GM23248 (cell line): Measurements from ENCODE around the gene PLEKHA5. TPM values are rescaled to one million over a fixed set of nuclear protein-coding genes. Genes with fewer than 3 reads are reported as not detected.

Experiments used
- DNase-seq: peaks from one replicate; pipeline ENCODE4 v3.0.0-alpha.2; 2015
- H2AFZ ChIP-seq: fragments of 200-600 bp; sonication (generic); 2 replicates; pipeline ENCODE4 v1.6.1; 2016; ENCODE audit warnings: antibody characterized with exemption
- H3F3A ChIP-seq: fragments of 200-600 bp; sonication (generic); 2 replicates; pipeline ENCODE4 v1.6.1; 2016; ENCODE audit warnings: mild to moderate bottlenecking, antibody characterized with exemption, mixed run types; ENCODE audit not compliant: insufficient read depth
- H3K27ac ChIP-seq: fragments of 200-600 bp; sonication (generic); 2 replicates; pipeline ENCODE4 v1.5.1; 2016; ENCODE audit warnings: mild to moderate bottlenecking
- H3K27me3 ChIP-seq: fragments of 200-600 bp; sonication (generic); replicated peaks from 2 replicates; pipeline ENCODE4 v1.6.1; 2016; ENCODE audit warnings: mild to moderate bottlenecking; ENCODE audit not compliant: insufficient read depth
- H3K36me3 ChIP-seq: fragments of 200-600 bp; sonication (generic); 2 replicates; pipeline ENCODE4 v1.6.1; 2016; ENCODE audit warnings: low read depth, mild to moderate bottlenecking
- H3K4me1 ChIP-seq: fragments of 200-600 bp; sonication (generic); 2 replicates; pipeline ENCODE4 v1.6.1; 2016; ENCODE audit warnings: mild to moderate bottlenecking; ENCODE audit not compliant: insufficient read depth
- H3K4me2 ChIP-seq: fragments of 200-600 bp; sonication (generic); one replicate; pipeline ENCODE4 v1.6.1; 2016; ENCODE audit warnings: mild to moderate bottlenecking; ENCODE audit not compliant: unreplicated experiment
- H3K4me3 ChIP-seq: fragments of 200-600 bp; sonication (generic); 2 replicates; pipeline ENCODE4 v1.5.1; 2016; ENCODE audit warnings: mild to moderate bottlenecking
- H3K79me2 ChIP-seq: fragments of 200-600 bp; sonication (generic); 2 replicates; pipeline ENCODE4 v1.6.1; 2016; ENCODE audit warnings: mild to moderate bottlenecking; ENCODE audit not compliant: insufficient read depth
- H3K9ac ChIP-seq: fragments of 200-600 bp; sonication (generic); 2 replicates; pipeline ENCODE4 v1.6.1; 2016; ENCODE audit warnings: mild to moderate bottlenecking
- H3K9me2 ChIP-seq: fragments of 200-600 bp; sonication (generic); 2 replicates; pipeline ENCODE4 v1.6.1; 2016; ENCODE audit warnings: mixed run types, mild to moderate bottlenecking, moderate library complexity; ENCODE audit not compliant: insufficient read depth
- H3K9me3 ChIP-seq: fragments of 200-600 bp; sonication (generic); one replicate; pipeline ENCODE4 v1.6.1; 2017; ENCODE audit warnings: low read depth
- H4K20me1 ChIP-seq: fragments of 200-600 bp; sonication (generic); 2 replicates; pipeline ENCODE4 v1.6.0; 2016; ENCODE audit not compliant: insufficient read depth
- EZH2 ChIP-seq: fragments of 200-600 bp; sonication (generic); IDR thresholded peaks from 2 replicates; pipeline ENCODE4 v1.6.1; 2018; ENCODE audit warnings: antibody characterized with exemption, mild to moderate bottlenecking; ENCODE audit not compliant: insufficient read depth, poor library complexity, severe bottlenecking
- EZH2phosphoT487 ChIP-seq: fragments of 200-600 bp; sonication (generic); IDR thresholded peaks from 2 replicates; pipeline ENCODE4 v1.6.1; 2018; ENCODE audit warnings: antibody characterized with exemption, moderate library complexity, mild to moderate bottlenecking, low read depth; ENCODE audit not compliant: insufficient read depth
- WGBS, 2 experiments: methylation state at CpG; one replicate each; pipeline ENCODE4 v1.1.6; 2015 to 2017; ENCODE audit warnings: low lambda C conversion rate in 2 of 2, low coverage in 1 of 2; ENCODE audit errors: missing lambda C conversion rate in 2 of 2; 5-methylcytosine and 5-hydroxymethylcytosine counted together
- in situ Hi-C: fragments of 300-500 bp; cut with MboI; formaldehyde crosslinking; loops from 2 replicates; pipeline ENCODE4 v1.15.0; 2020
- polyA plus RNA-seq: library from polyadenylated mRNA; unstranded; fragments of >200 nt; fragmentation: Nextera tagmentation; extraction: Ambion mirVana; gene quantifications from 2 replicates; pipeline ENCODE4 v1.2.1, GENCODE V29; 2016
- total RNA-seq: library from RNA; depleted of rRNA; stranded (reverse); fragments of >200 nt; shearing (Covaris generic); gene quantifications from 2 replicates; pipeline ENCODE4 v1.2.3, GENCODE V29; 2014

PLEKHA5 gene
- total and polyA plus RNA-seq, 2 experiments from 2014 or later: 10.0 to 12.1 TPM

DNA sequence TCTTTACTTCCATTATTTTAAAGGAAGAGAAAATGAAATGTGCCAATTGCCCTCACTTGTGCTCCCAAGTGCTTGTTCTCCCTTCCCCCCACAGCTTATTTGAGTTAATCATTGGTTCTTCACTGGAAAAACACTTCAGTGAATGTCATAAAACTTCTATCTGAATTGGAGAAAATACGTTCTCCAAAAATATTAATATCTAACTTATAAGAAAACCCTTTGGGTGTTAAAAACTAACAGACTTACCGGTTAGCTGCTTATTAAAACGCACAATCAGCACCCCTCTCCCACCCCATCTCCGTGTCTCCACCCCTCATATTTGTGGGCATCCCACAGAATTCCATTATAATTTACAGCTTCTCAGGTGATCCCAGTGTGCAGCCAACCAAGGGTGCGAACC, 31.7 kb downstream of the PLEKHA5 start:
- no peak overlapping the region for H3K27ac ChIP-seq
- no peaks in the 10 kb centered on the region for H3K9me2 ChIP-seq
- no peaks in the 10 kb centered on the region for H3K27me3 ChIP-seq
- H3K4me1 ChIP-seq: peaks cover 12% of the 10 kb centered on the region; the same call in 1 of the 2 replicates
- TF ChIP-seq EZH2phosphoT487 (no peak), EZH2 (no peak)
- no peak overlapping the region for H3K4me2 ChIP-seq
- H4K20me1 ChIP-seq: no peaks in the 10 kb centered on the region
- 96 to 97% methylated on average over 5 of the region's 5 CpGs for WGBS, 2 experiments
- no peak for DNase-seq
- peaks cover 9% of the 10 kb centered on the region; the same call in 1 of the 2 replicates for H3F3A ChIP-seq
- H3K36me3 ChIP-seq: no peaks in the 10 kb centered on the region
- H3K9me3 ChIP-seq: no peaks in the 10 kb centered on the region
- H3K4me3 ChIP-seq: no peak overlapping the region
- H2AFZ ChIP-seq: no peak overlapping the region
- in situ Hi-C loops: no loop called here
- 0 out of 2 replicates have a peak, but pooled peaks cover 9% of the 10 kb centered on the region for H3K79me2 ChIP-seq
- H3K9ac ChIP-seq: no peak overlapping the region

DNA sequence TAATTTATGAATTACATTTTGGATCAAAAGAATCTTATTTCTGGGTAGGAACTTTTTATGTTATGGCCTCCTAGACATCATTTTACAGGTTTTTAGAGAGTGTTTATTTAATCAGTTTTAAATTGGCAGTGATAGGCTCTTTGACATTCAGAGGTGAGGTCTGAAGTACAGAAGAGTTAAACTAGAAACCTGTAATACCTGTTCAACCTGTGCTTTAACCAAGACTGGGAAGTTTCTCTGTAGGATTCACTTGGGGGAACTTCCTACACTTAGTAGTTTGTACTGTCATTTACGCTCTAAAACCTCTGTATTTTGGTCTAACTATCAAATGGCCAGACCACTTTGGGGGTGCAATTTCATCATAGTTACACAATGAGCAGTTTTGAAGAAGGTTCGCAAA, 35.9 kb downstream of the PLEKHA5 start:
- no peak for DNase-seq
- Histone ChIP-seq H3K79me2 (peaks cover 21% of the 10 kb centered on the region; the same call in 1 of the 2 replicates), H3F3A (no peaks in the 10 kb centered on the region), H2AFZ (no peak overlapping the region), H3K4me1 (no peaks in the 10 kb centered on the region), H3K4me3 (no peak overlapping the region), H3K27me3 (no peaks in the 10 kb centered on the region), H3K27ac (no peak overlapping the region), H3K9me3 (no peaks in the 10 kb centered on the region), H4K20me1 (no peaks in the 10 kb centered on the region), H3K36me3 (no peaks in the 10 kb centered on the region), H3K9me2 (no peaks in the 10 kb centered on the region), H3K4me2 (no peak overlapping the region), H3K9ac (no peak overlapping the region)
- 93 to 100% methylated on average over 2 of the region's 2 CpGs for WGBS, 2 experiments
- TF ChIP-seq EZH2 (no peak), EZH2phosphoT487 (no peak)
- in situ Hi-C loops: no loop called here

DNA sequence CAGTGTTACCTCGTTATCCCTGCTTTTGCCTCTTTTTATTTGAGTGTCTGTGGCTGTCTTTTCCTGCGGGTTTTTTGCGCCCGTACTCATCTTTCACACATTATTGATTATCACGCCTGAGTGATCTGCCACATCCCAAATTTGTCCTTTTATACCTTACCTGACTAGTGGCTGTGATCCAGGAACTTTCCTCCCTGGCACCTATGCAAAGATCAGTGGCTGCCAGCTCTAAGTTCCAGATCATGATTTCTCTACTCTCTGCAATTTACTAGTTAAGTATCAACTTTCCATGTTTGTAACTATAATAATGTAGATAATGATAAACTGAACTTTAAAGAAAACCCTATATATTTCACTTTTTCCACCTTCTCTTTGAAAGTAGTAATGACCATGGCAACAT, 36.9 kb downstream of the PLEKHA5 start:
- Histone ChIP-seq H3K9ac (no peak overlapping the region), H3K4me2 (no peak overlapping the region), H2AFZ (no peak overlapping the region), H3F3A (no peaks in the 10 kb centered on the region), H3K9me3 (no peaks in the 10 kb centered on the region), H3K27ac (no peak overlapping the region), H3K4me1 (no peaks in the 10 kb centered on the region), H3K79me2 (peaks cover 19% of the 10 kb centered on the region; the same call in 1 of the 2 replicates), H3K4me3 (no peak overlapping the region), H3K9me2 (no peaks in the 10 kb centered on the region), H4K20me1 (no peaks in the 10 kb centered on the region), H3K36me3 (no peaks in the 10 kb centered on the region), H3K27me3 (no peaks in the 10 kb centered on the region)
- in situ Hi-C loops: no loop called here
- 88 to 91% methylated on average over 5 of the region's 5 CpGs for WGBS, 2 experiments
- no peak for DNase-seq
- TF ChIP-seq EZH2 (no peak), EZH2phosphoT487 (no peak)

DNA sequence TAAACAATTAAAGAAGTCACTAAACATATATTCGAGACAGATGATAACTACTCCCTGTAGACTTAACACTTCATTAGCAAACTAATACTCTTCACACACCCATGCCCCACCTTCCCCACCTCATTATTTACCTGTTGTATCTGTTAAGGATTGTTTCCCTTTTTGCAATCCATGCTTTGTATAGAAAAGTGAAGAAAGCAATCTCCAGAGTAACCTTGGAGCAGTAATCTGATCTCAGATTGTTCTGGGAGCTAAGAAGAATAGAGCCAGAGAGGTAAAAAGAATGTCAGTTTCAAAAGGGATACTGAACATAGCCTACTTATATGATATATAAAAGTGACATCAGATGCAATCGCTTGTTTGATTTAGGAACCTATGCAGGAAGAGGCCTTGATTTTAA, 37.4 kb downstream of the PLEKHA5 start:
- no peaks in the 10 kb centered on the region for H4K20me1 ChIP-seq
- TF ChIP-seq EZH2phosphoT487 (no peak), EZH2 (no peak)
- in situ Hi-C loops: no loop called here

DNA sequence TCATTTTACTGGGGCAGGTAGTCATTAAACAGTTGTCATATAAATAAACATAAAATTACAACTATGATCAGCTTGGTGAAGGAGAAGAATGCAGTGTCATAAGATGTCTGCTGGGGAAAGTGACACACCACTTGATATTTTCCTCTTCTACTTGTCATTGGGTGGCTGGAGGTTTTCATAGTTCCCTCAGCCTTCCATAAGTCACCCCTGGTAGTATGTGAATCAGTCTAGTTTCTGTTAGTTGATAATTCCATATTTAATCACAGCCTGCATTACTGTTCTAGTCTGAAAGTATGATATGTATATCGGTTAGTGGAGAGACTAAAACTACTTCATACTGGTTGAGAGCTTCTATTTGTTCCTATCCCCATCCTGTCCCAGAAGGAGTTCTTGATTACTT, 38.2 kb downstream of the PLEKHA5 start:
- H3K4me1 ChIP-seq: no peaks in the 10 kb centered on the region
- no peaks in the 10 kb centered on the region for H3K27me3 ChIP-seq
- WGBS, 2 experiments: 96 to 100% methylated on average over 1 of the region's 1 CpG
- H3K79me2 ChIP-seq: peaks cover 16% of the 10 kb centered on the region
- no peaks in the 10 kb centered on the region for H3K36me3 ChIP-seq
- no peak overlapping the region for H3K4me3 ChIP-seq
- TF ChIP-seq EZH2phosphoT487: no peak
- TF ChIP-seq EZH2: no peak
- no peak for DNase-seq
- in situ Hi-C loops: no loop called here
- no peaks in the 10 kb centered on the region for H3F3A ChIP-seq
- no peaks in the 10 kb centered on the region for H4K20me1 ChIP-seq
- no peak overlapping the region for H3K9ac ChIP-seq
- no peaks in the 10 kb centered on the region for H3K9me3 ChIP-seq
- H3K4me2 ChIP-seq: no peak overlapping the region
- H2AFZ ChIP-seq: no peak overlapping the region
- H3K27ac ChIP-seq: no peak overlapping the region
- no peaks in the 10 kb centered on the region for H3K9me2 ChIP-seq

More for the DNA sequence above, 37.4 kb downstream of the PLEKHA5 start:
- H3F3A ChIP-seq: no peaks in the 10 kb centered on the region
- H3K9me3 ChIP-seq: no peaks in the 10 kb centered on the region
- DNase-seq: no peak
- H3K36me3 ChIP-seq: no peaks in the 10 kb centered on the region
- H3K79me2 ChIP-seq: peaks cover 16% of the 10 kb centered on the region
- no peak overlapping the region for H3K27ac ChIP-seq
- H2AFZ ChIP-seq: no peak overlapping the region
- no peaks in the 10 kb centered on the region for H3K27me3 ChIP-seq
- H3K4me3 ChIP-seq: no peak overlapping the region
- H3K4me1 ChIP-seq: no peaks in the 10 kb centered on the region
- 47 to 49% methylated on average over 2 of the region's 2 CpGs for WGBS, 2 experiments
- H3K9ac ChIP-seq: no peak overlapping the region
- no peak overlapping the region for H3K4me2 ChIP-seq
- H3K9me2 ChIP-seq: no peaks in the 10 kb centered on the region
